ENCODE measurements around the gene ZDHHC20.
"Not testable (repeated sequence)": the region's sequence is repeated elsewhere in the genome, so short reads cannot be mapped to it uniquely, and the experiment has no call there.

Gene ZDHHC20

DNA sequence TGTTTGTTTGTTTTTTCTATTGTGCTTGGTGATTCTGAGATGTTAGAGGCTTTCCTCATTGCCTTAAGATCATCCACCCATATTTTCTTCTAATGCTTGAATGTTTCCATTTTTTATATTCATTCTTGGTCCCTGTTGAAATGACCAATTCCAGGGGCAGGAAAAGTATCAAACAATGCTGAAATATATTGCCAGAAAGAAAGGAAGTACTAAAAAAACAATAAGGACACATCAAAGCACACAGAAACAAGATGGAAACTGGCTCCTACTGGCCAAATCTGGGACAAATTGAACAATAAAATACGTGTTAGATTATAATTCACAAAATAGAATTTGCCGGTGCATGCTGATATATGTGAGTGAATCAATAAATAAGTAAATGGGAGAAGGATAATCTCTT, 23.9 kb downstream of the ZDHHC20 start:
- no peak for DNase-seq

DNA sequence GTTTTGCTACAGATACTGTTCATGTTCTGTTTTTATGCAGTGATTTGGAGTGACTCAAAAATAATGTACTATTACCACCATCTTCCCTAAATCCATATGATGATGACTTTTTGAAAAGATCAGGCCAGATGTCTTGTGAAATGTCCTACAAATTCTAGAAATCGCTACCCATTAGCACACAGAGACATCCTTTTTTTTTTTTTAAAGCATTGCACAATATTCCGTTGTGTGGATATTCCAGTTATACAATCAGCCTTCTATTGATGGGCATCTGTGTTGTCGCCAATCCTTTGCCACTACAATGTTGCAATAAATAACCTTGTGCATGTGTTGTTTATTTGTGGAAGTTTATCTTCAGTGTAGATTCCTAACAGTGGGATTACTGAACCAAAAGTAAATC, 24.5 kb downstream of the ZDHHC20 start:
- DNase-seq, result no peak

DNA sequence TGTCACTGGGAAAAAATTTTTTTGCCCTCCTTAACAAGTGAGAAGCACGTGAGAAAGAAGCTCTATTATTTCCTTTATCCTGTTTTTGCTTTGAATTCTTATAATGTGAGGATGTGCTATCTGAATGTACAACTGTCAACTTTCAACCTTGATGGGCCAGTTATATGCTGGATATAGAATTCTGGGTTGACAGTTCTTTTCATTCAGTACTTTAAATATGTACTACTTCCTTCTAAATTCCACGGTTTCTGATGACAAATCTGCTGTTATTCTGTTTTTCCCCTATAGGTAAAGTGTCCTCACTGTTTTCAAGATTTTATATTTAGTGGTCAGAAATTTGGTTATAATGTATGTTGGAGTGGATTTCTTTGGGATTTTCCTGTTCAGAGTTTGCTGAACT, 29.9 kb downstream of the ZDHHC20 start:
- no peak for DNase-seq

DNA sequence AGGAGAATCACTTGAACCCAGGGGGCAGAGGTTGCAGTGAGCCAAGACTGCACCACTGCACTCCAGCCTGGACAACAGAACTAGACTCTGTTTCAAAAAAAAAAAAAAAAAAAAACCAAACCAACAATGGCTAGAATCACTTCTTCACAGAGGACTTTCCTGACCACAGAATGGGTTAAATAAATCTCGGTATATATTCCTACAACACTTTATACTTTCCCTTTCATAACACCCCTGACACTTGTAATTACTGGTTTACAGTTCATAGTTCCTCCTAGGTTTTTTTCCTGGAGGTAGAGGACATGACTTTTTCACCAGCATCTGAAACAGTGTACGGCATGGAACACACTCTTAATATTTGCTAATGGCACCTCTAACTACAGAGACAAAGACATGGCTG, 31.4 kb downstream of the ZDHHC20 start:
- no peak for DNase-seq

DNA sequence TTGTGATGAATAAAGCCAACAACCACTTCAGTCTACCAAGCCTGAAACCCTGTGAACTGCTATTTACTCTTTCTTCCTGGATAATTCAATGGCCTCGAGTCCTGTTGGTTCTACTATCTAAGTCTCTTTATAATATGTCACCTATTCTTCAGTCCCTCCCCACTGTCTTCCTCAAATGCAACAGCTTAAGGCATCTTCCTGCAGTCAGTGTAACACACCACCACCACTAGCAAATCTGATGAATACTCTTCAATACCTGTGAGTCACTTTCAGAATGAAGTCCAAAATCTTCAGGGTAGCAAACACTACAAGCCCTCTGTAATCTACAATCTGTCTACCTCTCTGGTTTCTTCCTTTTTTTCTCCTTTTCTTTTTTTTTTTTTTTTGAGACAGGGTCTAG, 32.9 kb downstream of the ZDHHC20 start:
- DNase-seq, result no peak

DNA sequence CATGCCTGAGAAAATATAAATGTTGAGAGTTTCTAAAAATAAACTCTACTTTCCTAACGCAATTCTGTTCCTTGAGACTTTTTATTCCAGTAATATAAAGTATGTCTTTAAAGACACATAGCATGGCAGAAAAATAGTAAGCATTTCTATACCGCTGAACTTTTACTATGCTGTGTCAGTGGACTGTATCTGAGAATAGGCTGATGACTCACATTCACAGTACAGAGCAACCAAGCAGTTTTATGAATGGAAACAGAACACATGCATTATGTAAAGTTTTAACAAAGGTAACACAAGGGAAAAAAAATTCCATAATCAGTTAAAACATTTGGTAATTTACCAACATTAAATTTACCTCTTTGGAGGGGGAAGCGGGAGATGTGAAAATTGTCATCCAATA, 38.4 kb downstream of the ZDHHC20 start:
- no peak for DNase-seq

DNA sequence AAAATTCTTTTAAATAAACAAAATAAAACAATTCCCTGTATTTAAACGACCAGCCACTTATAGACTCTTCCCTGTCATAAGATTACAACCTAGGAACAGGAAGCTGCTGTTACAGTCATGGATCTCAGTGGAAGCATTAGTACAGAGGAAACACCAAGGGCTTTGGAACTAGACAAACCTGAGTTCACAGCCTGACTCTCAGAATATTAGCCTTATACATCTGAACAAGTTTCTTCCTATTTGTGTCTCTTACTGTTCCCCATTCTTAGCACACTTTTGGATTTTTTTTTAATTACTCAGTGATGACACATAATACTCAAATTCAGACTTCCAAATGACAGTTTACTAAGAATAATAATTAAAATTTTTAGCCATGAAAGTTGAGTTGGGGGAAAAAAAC, 46.1 kb downstream of the ZDHHC20 start:
- no peak for DNase-seq

DNA sequence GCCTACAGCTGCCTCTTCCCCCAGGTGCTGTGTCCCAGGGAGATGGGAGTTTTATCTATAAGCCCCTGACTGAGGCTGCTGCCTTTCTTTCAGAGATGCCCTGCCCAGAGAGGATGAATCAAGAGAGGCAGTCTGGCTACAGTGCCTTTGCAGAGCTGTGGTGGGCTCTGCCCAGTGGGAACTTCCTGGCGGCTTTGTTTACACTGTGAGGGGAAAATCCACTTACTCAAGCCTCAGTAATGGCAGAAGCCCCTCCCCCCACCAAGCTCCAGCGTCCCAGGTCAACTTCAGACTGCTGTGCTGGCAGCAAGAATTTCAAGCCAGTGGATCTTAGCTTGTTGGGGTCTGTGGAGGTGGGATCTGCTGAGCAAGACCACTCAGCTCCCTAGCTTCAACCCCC, 48.6 kb downstream of the ZDHHC20 start:
- DNase-seq, result not testable (repeated sequence)

DNA sequence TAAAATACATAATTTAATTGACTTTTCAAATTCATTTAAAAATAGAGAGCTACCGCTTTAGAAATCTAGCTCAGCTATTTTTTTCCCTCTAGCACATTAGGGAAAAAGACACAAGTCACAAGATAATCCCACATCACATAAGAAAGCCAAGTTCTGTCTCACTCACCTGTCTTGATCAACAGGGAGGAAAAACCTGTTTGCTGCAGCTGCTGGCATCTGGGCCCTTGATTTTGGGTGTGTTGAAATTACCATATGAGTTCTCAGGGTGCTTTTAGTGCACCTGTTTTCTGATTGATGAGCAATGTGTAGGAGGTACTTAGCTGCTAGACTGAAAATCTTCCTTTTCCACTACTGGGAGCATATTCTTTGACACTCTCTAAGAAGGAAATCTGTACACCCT, 53.8 kb downstream of the ZDHHC20 start:
- DNase-seq, result no peak

DNA sequence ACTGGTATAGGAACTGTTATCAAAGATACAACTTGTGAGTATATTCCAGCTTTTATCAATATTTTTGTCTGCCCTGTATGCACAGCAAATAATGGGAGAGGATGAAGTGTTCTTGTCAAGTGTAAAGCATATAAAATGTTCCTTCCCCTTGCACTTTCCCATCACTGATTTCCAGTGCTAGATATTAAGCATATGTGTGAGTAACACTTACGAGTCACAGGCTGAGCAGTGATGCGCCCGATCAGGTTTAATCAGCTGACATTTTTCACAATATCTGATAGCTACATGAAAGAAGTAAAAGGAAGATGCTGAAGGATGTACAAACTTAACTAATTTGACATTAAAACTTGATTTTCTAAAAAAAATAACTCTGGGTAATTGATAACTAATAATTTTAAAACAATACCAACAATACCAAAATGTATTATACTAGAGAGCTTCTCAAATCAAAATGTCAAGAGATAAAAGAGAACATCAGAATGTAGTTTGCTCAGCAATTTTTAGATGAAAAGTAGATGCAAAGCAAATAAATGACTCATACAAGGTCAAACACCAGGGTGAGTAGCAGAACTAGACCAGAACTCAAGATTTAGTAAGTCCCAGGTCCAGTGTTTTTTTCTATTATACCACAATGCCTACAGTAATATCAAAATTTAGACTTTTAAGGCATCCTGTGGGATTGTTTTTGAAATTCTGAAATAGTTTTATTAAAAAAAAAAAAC, 56.4 kb downstream of the ZDHHC20 start:
- DNase-seq, result no peak

DNA sequence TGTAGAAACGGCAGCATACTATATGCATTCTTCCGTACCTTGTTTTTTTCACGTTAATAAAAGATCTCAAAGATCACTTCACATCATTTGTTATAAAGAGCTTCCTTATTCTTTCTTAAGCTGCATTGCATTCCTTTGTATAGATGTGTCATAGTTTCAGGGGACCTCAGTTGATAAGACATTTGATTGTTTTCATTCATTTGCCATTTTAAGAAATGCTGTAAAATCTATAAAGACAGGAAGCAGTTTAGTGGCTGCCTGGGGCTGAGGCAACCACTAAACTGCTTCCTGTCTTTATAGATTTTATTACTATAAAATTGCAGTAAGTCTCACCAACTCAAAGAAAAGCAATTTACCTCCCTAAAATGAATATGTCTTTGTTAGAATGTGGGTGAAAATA, 59.4 kb downstream of the ZDHHC20 start:
- DNase-seq, result no peak

DNA sequence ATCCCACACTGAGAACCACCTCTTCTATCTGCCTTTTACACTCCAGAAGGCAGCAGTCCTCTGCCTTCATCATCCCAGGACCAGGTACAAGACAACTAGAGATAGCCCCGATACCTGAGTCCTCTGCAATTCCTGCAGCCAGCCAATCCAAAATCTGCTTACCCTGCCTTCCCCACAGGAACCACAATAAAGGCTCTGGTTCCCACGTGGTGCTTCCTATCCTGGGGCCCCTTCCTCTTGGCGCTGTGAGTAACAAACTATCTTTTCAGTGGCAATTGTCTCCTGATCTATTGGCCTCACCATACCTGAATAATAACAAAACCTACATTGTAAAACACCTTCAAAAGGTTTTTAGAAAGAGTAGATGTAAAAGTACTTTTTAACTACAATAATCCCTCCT, 63.1 kb downstream of the ZDHHC20 start:
- peak; percentile 11 for DNase-seq

DNA sequence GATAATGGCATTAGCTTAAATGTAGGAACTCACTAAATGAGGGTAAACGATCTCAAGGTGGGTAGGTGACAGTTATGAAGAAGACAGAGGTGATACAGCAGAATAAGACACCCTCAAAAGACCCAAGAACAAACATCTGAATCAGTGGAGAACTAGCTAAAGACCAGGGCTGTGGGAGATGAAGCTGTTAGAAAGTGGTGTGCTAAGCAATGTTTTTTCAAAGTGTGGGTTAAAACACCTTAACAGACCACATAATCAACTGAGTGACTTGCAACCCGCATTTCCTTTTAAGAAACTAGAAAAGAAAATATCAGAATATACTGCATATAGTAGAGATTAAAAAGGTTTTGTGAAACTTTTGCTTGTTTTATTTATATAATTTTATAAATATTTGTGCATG, 70.0 kb downstream of the ZDHHC20 start:
- DNase-seq, result no peak

DNA sequence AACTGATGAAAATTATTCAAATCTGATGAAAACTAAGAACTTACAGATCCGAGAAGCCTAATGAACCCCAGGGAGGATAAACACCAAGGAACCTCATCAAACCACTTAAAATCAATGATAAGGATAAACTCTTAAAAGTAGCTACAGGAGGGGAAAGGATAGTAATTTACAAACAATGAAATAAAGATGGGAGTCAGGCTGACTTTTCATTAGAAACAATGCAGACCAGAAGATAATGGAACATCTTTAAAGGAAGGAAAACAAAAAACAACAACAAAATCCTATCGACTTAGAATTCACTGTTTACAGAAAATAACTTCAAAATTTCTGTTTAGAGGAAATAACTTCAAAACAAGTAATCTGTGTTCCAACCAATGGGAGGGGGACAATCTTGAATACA, 73.4 kb downstream of the ZDHHC20 start:
- DNase-seq, result no peak

DNA sequence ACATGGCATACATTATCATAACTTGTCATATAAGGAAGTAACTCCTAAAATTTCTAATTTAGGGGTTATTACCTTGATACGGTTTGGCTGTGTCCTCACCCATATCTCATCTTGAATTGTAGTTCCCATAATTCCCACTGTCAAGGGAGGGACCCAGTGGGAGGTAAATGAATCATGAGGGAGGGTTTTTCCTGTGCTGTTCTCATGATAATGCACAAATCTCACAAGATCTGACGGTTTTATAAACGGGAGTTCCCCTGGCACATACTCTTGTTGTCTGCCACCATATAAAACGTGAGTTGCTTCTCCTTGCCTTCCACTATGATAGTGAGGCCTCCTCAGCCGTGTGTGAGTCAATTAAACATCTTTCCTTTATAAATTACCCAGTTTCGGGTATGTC, 76.0 kb downstream of the ZDHHC20 start:
- DNase-seq, result no peak

DNA sequence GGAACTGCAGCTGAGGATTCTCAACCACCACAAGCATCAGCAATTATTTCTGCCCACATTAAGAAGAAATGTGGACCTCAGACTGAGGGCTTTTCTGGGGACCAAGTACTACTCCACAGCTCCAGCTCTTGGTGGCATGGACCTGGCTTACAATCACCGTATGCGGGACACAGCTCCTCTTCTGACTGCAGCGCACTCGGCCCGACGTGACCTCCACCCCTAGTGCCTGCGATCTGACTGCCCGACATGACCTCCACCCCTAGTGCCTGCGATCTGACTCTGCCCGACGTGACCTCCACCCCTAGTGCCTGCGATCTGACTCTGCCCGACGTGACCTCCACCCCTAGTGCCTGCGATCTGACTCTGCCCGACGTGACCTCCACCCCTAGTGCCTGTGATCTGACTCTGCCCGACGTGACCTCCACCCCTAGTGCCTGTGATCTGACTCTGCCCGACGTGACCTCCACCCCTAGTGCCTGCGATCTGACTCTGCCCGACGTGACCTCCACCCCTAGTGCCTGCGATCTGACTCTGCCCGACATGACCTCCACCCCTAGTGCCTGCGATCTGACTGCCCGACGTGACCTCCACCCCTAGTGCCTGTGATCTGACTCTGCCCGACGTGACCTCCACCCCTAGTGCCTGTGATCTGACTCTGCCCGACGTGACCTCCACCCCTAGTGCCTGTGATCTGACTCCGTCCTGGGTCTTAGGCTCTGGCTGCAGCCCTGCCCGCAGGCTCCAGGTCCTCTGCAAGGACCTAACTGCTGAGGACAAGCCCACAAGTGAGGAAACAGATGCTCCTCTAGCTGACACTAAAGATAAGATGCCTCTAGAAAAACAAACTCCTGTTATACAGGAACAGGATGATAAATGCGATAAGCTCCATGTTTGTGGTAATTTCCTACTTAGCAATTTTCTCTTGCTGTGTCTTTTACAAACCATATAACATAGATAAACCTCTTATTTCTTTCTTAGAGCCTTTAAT, 81.8 kb downstream of the ZDHHC20 start:
- DNase-seq, result not testable (repeated sequence)

DNA sequence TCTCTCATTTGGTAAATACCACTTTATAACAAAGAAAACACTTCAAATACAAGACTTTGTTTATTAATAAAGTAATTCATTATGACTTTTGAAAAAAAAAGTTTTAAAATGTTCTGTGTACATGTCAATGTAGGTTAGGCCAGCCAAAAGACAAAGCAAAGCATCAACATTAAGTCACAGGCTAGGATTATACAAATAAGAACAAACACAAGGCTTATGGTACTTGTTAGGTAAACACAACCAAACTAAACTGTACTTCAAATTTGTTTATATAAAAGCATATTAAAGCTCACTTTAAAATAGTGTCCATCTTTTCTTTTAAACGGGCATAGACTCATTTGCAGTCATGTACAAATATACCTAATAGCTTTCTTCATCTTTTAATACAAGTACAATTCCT, 86.6 kb downstream of the ZDHHC20 start:
- no peak for DNase-seq

DNA sequence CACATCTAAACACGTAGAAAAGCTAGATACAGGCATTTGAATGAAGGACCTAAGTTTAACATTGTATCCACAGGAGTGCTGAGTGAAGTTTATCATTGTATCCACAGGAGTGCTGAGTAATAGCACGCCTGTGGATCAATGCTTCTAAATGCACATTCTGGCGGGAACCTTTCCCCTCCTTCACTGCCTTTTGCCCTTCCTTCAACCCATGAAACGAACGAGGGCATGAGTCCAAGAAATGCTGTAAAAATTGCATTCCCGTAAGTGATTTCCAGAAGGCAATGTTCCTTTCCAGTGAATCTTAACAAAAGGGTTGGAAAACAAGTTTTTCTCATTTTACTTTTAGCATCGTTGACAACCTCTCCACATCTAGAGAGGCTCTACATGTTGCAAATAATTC, 88.1 kb downstream of the ZDHHC20 start:
- DNase-seq, result no peak

DNA sequence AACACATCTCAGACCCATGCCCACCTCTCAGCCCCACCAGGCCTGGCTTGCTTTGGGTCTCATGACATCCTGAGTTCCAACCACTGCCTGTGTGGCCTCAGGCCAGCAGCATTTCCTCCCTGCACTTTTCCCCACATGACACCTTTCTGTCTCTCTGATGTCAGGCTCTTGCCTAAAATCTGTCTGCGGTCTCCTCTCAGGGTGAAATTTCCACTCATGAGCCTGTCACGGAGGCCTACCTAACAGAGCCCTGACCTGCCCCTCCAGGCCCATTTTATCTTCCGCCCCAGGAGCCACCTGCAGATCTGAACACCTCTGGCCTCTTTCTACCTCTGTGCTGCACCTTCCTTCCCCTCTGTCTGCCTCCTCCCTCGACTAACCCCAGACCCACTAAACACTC, 93.5 kb downstream of the ZDHHC20 start:
- no peak for DNase-seq

DNA sequence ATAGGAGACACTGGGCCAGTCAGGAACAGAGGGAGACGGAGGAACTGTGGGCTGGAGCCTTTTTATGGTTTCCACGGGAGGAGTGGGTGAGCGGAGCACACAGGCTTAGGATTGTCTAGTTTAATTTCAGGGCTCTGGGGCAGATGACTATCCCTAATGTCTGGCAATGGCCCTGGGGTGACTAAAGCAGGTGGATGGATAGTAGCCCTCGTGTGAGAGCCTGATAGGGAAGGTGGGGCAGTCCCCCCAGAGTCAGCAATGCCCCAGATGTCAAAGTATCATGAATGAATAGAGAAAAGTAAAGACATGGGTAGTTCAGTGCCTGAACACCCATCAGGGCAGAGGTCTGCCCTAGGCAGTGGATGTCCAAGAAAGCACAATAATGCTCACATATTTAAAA, 94.2 kb downstream of the ZDHHC20 start:
- DNase-seq, result no peak

DNA sequence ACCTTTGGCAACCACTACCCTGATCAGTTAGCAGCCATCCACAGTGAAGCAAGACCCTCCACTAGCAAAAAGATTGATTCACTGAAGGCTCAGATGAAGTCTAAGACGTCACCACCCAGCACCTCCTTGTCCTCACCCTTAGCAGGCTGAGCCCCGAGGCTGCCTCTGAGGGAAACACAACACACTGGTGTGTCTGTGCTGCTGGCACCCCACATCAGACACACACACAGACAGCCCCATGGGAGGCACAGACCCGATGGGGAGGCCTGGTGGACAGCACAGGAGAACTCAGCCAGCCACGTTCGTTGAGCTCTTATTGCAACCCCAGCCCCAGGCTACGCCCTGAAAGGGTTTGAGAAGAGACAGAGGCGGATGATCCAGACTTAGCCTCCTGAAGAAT, 94.7 kb downstream of the ZDHHC20 start:
- no peak for DNase-seq

DNA sequence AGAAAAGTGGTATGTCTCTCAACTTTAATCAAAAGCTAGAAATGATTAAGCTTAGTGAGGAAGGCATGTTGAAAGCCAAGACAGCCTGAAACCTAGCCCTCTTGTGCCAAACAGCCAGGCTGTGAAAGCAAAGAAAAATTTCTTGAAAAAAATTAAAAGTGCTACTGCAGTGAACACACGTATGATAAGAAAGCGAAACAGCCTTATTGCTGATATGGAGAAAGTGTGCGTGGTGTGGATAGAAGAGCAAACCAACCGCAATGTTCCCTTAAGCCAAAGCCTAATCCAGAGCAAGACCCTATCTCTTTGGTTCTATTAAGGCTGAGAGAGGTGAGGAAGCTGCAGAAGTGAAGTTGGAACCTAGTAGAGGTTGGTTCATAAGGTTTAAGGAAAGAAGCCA, 96.4 kb downstream of the ZDHHC20 start:
- no peak for DNase-seq

DNA sequence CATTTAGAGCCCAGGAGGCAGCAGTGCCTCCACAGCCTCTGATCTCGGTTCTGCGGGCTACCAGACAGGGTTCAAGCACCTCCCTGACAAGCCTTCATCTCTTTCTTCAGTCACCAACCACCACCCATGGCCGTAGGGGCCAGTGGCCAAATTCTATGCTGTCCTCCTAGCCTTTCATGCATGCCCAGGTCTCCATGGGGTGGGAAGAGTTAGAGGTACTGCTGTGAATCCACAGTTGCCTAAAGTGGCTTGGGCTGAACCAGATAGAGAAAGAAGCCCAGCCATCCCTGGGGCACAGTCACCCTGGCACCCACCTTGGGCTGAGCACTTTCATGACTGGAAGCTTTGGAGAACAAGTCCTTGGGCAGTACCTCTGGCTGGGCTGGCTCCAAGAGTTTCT, 97.4 kb downstream of the ZDHHC20 start:
- DNase-seq, result no peak

DNA sequence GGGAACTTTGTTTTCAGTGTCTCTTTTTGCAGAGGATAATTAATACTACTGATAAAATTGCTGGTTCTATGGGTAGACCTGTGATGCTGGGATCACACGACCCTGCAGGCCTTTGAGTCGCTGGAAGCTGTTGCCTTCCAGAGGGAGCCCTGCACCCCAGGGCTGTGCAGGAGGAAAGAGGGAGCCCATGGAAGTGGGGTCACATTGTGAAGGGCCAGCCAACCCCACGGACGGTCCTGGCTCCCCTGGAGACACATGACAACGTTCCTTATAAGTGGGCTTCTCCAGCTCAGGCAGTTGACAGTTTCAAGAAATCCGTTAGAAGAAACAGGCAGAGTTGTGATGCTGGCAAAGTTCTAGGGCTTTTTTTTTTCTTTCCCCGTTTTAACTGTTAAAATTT, 98.0 kb downstream of the ZDHHC20 start:
- no peak for DNase-seq
